Endothelial cell of umbilical vein (primary cell): ENCODE measurements around the gene TMEM106C.

Experiments
- POLR2AphosphoS5 ChIP-seq: IDR thresholded peaks from 2 replicates; pipeline ENCODE4 v1.6.1; 2012; ENCODE audit warnings: low read depth, mild to moderate bottlenecking, control low read depth, low read length, moderate library complexity; ENCODE audit not compliant: insufficient read depth
- TF ChIP-seq, protein P1 (sequence below), 2 donors: IDR thresholded peaks; 1 replicate in 1 of 2; 2 replicates in 1 of 2; pipeline ENCODE4 v1.5.1; 2011; ENCODE audit warnings: low read length in 2 of 2, mild to moderate bottlenecking in 2 of 2, moderate library complexity in 2 of 2, control low read depth in 1 of 2, inconsistent platforms in 1 of 2, low read depth in 1 of 2; ENCODE audit not compliant: insufficient read depth in 1 of 2; ENCODE audit errors: extremely low read depth in 1 of 2
- TF ChIP-seq, protein P2 (sequence below): IDR thresholded peaks from 2 replicates; pipeline ENCODE4 v1.6.1; 2011; ENCODE audit not compliant: insufficient read depth, insufficient read length

DNA sequence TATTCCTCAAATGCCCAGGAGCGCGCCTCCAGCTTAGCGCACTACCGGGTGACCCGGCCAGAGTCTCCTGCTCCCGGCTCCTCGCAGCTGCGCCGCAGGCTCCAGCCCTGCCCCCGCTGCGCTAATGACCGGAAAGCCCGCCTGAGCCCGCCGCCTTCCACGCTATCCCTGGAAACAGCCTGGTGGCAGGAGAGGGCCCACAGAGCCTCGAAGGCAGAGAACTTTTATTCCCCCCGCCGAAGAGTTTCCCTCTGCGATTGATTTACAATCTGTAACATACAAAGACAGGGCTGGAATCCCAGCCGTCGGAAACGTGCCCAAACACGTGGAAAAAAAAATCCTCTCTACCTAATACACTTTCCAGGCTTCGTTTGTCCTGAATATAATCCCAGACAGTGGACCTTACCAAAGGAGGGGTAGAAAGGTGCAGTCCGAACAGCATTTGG lies 39.4 kb downstream of the TMEM106C start:
- TF ChIP-seq, protein P1, sequence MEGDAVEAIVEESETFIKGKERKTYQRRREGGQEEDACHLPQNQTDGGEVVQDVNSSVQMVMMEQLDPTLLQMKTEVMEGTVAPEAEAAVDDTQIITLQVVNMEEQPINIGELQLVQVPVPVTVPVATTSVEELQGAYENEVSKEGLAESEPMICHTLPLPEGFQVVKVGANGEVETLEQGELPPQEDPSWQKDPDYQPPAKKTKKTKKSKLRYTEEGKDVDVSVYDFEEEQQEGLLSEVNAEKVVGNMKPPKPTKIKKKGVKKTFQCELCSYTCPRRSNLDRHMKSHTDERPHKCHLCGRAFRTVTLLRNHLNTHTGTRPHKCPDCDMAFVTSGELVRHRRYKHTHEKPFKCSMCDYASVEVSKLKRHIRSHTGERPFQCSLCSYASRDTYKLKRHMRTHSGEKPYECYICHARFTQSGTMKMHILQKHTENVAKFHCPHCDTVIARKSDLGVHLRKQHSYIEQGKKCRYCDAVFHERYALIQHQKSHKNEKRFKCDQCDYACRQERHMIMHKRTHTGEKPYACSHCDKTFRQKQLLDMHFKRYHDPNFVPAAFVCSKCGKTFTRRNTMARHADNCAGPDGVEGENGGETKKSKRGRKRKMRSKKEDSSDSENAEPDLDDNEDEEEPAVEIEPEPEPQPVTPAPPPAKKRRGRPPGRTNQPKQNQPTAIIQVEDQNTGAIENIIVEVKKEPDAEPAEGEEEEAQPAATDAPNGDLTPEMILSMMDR (IDR thresholded peaks at IDR 0.05; ENCODE audit: extremely low read depth in 1 of 2, insufficient read depth in 1 of 2, low read depth in 1 of 2, low read length in 2 of 2), result no peak
- TF ChIP-seq POLR2AphosphoS5, result no peak
- TF ChIP-seq, protein P2, sequence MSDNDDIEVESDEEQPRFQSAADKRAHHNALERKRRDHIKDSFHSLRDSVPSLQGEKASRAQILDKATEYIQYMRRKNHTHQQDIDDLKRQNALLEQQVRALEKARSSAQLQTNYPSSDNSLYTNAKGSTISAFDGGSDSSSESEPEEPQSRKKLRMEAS, result no peak
